H1 (cell line): ENCODE results near the gene TBC1D22A. TPM values are rescaled to one million over a fixed set of nuclear protein-coding genes. Genes with fewer than 3 reads are reported as not detected.

Experiments used
- CTCF ChIA-PET: fragments of 300-600 bp; sonication (Branson Sonifier 250); formaldehyde crosslinking; loops from one replicate; lab custom pipeline; 2021; ENCODE audit not compliant: partially characterized antibody; lab: Charles Lee
- POLR2A ChIA-PET: fragments of 300-600 bp; sonication (Branson Sonifier 250); formaldehyde crosslinking; loops from one replicate; lab custom pipeline; 2021; ENCODE audit warnings: inconsistent platforms; ENCODE audit not compliant: partially characterized antibody; lab: Charles Lee
- DNase-seq, 2 experiments: peaks; one replicate each; pipeline versions ENCODE4 v3.0.0 to v3.0.0-alpha.2; 2010 to 2022; ENCODE audit warnings: low spot score in 2 of 2, low read depth in 1 of 2, mixed read lengths in 1 of 2
- FAIRE-seq: peaks from 2 replicates; lab custom pipeline; 2011; peaks lifted over from hg19 to GRCh38; lab: Jason Lieb, UNC
- H2AFZ ChIP-seq: 2 replicates; pipeline ENCODE4 v1.8.1; 2012; ENCODE audit warnings: low read length, inconsistent platforms
- H2AK5ac ChIP-seq: 2 replicates; pipeline ENCODE4 v1.6.1; 2013; ENCODE audit warnings: low read depth, low read length
- H2BK120ac ChIP-seq: replicated peaks from 2 replicates; pipeline ENCODE3; 2013; ENCODE audit warnings: low read depth, low read length, inconsistent platforms
- H2BK12ac ChIP-seq: 2 replicates; pipeline ENCODE4 v1.6.1; 2013; ENCODE audit warnings: low read depth, low read length
- H2BK15ac ChIP-seq: 2 replicates; pipeline ENCODE4 v1.6.1; 2013; ENCODE audit warnings: low read length
- H2BK20ac ChIP-seq: 2 replicates; pipeline ENCODE4 v1.6.1; 2013; ENCODE audit warnings: low read length
- H2BK5ac ChIP-seq: 2 replicates; pipeline ENCODE4 v1.6.1; 2013; ENCODE audit warnings: low read depth, low read length
- H3K14ac ChIP-seq: 2 replicates; pipeline ENCODE4 v1.6.1; 2013; ENCODE audit warnings: inconsistent platforms; ENCODE audit not compliant: insufficient read length
- H3K18ac ChIP-seq: 2 replicates; pipeline ENCODE4 v1.6.1; 2013; ENCODE audit warnings: low read length; ENCODE audit errors: extremely low read depth
- H3K23ac ChIP-seq: 2 replicates; pipeline ENCODE4 v1.6.1; 2013; ENCODE audit warnings: inconsistent platforms; ENCODE audit not compliant: insufficient read length
- H3K23me2 ChIP-seq: 2 replicates; pipeline ENCODE4 v1.6.1; 2013; ENCODE audit warnings: low read depth, low read length
- H3K27ac ChIP-seq: 2 replicates; pipeline ENCODE4 v1.6.1; 2011; ENCODE audit warnings: low read depth, low read length, inconsistent platforms
- H3K27me3 ChIP-seq, 4 experiments: replicated peaks in 1 of 4; 1 replicate in 1 of 4; 2 replicates in 3 of 4; pipeline versions ENCODE4 v1.6.1 to v1.8.1; 2011 to 2013; ENCODE audit warnings: low read length in 3 of 4, mild to moderate bottlenecking in 3 of 4, inconsistent platforms in 2 of 4, mixed read lengths in 2 of 4, moderate library complexity in 1 of 4; ENCODE audit not compliant: control insufficient read depth in 3 of 4, insufficient read depth in 3 of 4; ENCODE audit errors: extremely low read depth in 1 of 4
- H3K36me3 ChIP-seq, 4 experiments: 2 replicates each; pipeline versions ENCODE4 v1.6.1 to v1.8.1; 2011 to 2013; ENCODE audit warnings: mild to moderate bottlenecking in 4 of 4, low read length in 3 of 4, moderate library complexity in 2 of 4, control low read depth in 1 of 4, inconsistent platforms in 1 of 4; ENCODE audit not compliant: insufficient read depth in 4 of 4, control insufficient read depth in 2 of 4
- H3K4ac ChIP-seq: replicated peaks from 2 replicates; pipeline ENCODE3; 2013; ENCODE audit warnings: low read length, low read depth, mixed read lengths, inconsistent platforms; ENCODE audit not compliant: insufficient read length
- H3K4me1 ChIP-seq, 4 experiments: replicated peaks in 1 of 4; 1 replicate in 1 of 4; 2 replicates in 3 of 4; pipeline versions ENCODE4 v1.6.1 to v1.8.1; 2011 to 2013; ENCODE audit warnings: low read length in 3 of 4, inconsistent platforms in 2 of 4, mixed read lengths in 1 of 4; ENCODE audit not compliant: insufficient read depth in 4 of 4, control insufficient read depth in 3 of 4
- H3K4me2 ChIP-seq, 2 experiments: 2 replicates each; pipeline versions ENCODE4 v1.6.1 to v1.8.1; 2011 to 2013; ENCODE audit warnings: low read depth in 2 of 2, low read length in 2 of 2, control low read depth in 1 of 2, inconsistent platforms in 1 of 2, mild to moderate bottlenecking in 1 of 2; ENCODE audit not compliant: insufficient read depth in 1 of 2
- H3K4me3 ChIP-seq, 4 experiments: fragments of 200-600, 300-600 bp in 1 of 4; sonication (generic), shearing (Covaris generic), sonication (Bioruptor Twin) in 1 of 4; 2 replicates each; pipeline versions ENCODE4 v1.5.1 to v1.8.1; 2011 to 2016; ENCODE audit warnings: low read length in 4 of 4, low read depth in 3 of 4, control low read depth in 2 of 4, inconsistent platforms in 2 of 4, mild to moderate bottlenecking in 2 of 4, mixed read lengths in 1 of 4, moderate library complexity in 1 of 4; ENCODE audit not compliant: insufficient read depth in 2 of 4; ENCODE audit errors: extremely low read depth in 1 of 4
- H3K56ac ChIP-seq: replicated peaks from 2 replicates; pipeline ENCODE3; 2013; ENCODE audit warnings: low read depth, mild to moderate bottlenecking, mixed read lengths, low read length, inconsistent platforms; ENCODE audit not compliant: insufficient read length
- H3K79me1 ChIP-seq: 2 replicates; pipeline ENCODE4 v1.6.1; 2013; ENCODE audit warnings: low read depth, low read length, control low read depth
- H3K79me2 ChIP-seq, 2 experiments: 2 replicates each; pipeline versions ENCODE4 v1.6.1 to v1.8.1; 2012 to 2013; ENCODE audit warnings: low read length in 2 of 2, mild to moderate bottlenecking in 2 of 2, inconsistent platforms in 1 of 2; ENCODE audit not compliant: insufficient read depth in 2 of 2, control insufficient read depth in 1 of 2
- H3K9ac ChIP-seq, 4 experiments: replicated peaks in 1 of 4; 1 replicate in 1 of 4; 2 replicates in 3 of 4; pipeline versions ENCODE4 v1.6.1 to v1.8.1; 2011 to 2013; ENCODE audit warnings: low read depth in 3 of 4, low read length in 3 of 4, control low read depth in 2 of 4, mild to moderate bottlenecking in 2 of 4, moderate library complexity in 2 of 4, inconsistent platforms in 1 of 4; ENCODE audit errors: extremely low read depth in 1 of 4
- H3K9me3 ChIP-seq, 2 experiments: 2 replicates each; pipeline versions ENCODE4 v1.6.1 to v1.8.1; 2012 to 2013; ENCODE audit warnings: mild to moderate bottlenecking in 2 of 2, moderate library complexity in 2 of 2, control low read depth in 1 of 2, inconsistent platforms in 1 of 2, low read depth in 1 of 2, low read length in 1 of 2, mixed read lengths in 1 of 2; ENCODE audit not compliant: insufficient read depth in 2 of 2
- H4K20me1 ChIP-seq, 2 experiments: replicated peaks in 1 of 2; 2 replicates each; pipeline versions ENCODE3 to v1.8.1; 2011 to 2013; ENCODE audit warnings: inconsistent platforms in 2 of 2, low read length in 2 of 2, mild to moderate bottlenecking in 1 of 2; ENCODE audit not compliant: insufficient read depth in 2 of 2, control insufficient read depth in 1 of 2
- H4K5ac ChIP-seq: 2 replicates; pipeline ENCODE4 v1.6.1; 2013; ENCODE audit warnings: low read length, low read depth, mixed read lengths, inconsistent platforms; ENCODE audit not compliant: insufficient read length
- H4K8ac ChIP-seq: 2 replicates; pipeline ENCODE4 v1.8.0; 2013; ENCODE audit warnings: mild to moderate bottlenecking, moderate library complexity, low read length, inconsistent platforms; ENCODE audit not compliant: insufficient read depth; ENCODE audit errors: extremely low read depth
- H4K91ac ChIP-seq: replicated peaks from 2 replicates; pipeline ENCODE3; 2013; ENCODE audit warnings: low read length, mixed read lengths, inconsistent platforms; ENCODE audit not compliant: insufficient read length
- ASH2L ChIP-seq: fragments of 200-600, 300-600 bp; sonication (generic); IDR thresholded peaks from one replicate; pipeline ENCODE4 v1.7.1; 2017; ENCODE audit warnings: low read length
- EGR1 ChIP-seq: IDR thresholded peaks from 2 replicates; pipeline ENCODE4 v1.6.1; 2011; ENCODE audit warnings: low read depth, low read length, borderline replicate concordance
- JUN ChIP-seq: IDR thresholded peaks from 2 replicates; pipeline ENCODE4 v1.6.1; 2011; ENCODE audit warnings: low read depth, mild to moderate bottlenecking, improper control_type of control experiment, low read length
- KDM5A ChIP-seq: fragments of 200-600 bp; IDR thresholded peaks from 2 replicates; pipeline ENCODE4 v1.7.1; 2012; ENCODE audit warnings: mild to moderate bottlenecking, low read length, inconsistent platforms, mixed read lengths
- POLR2A ChIP-seq, 2 experiments: IDR thresholded peaks; 1 replicate in 1 of 2; 2 replicates in 1 of 2; pipeline ENCODE4 v1.6.1; 2011; ENCODE audit warnings: low read depth in 2 of 2, low read length in 2 of 2, mild to moderate bottlenecking in 2 of 2; ENCODE audit errors: control extremely low read depth in 1 of 2
- RXRA ChIP-seq: IDR thresholded peaks from 2 replicates; pipeline ENCODE4 v1.6.1; 2011; ENCODE audit warnings: low read depth, mild to moderate bottlenecking, low read length, moderate library complexity; ENCODE audit not compliant: insufficient read depth
- SIN3A ChIP-seq, 2 experiments: IDR thresholded peaks in 1 of 2; conservative IDR thresholded peaks in 1 of 2; 2 replicates each; pipeline ENCODE4 v1.6.1; 2011 to 2012; ENCODE audit warnings: low read length in 2 of 2, improper control_type of control experiment in 1 of 2, low read depth in 1 of 2, mild to moderate bottlenecking in 1 of 2
- SP2 ChIP-seq: IDR thresholded peaks from 2 replicates; pipeline ENCODE4 v1.6.1; 2012; ENCODE audit warnings: mild to moderate bottlenecking, low read length, inconsistent platforms
- SUZ12 ChIP-seq: fragments of 200-600 bp; sonication (generic); IDR thresholded peaks from 2 replicates; pipeline ENCODE4 v1.6.1; 2012; ENCODE audit warnings: mild to moderate bottlenecking, inconsistent platforms, low read length, moderate library complexity, mixed read lengths
- WGBS, 2 experiments: shearing (Covaris generic) in 1 of 2; methylation state at CpG; one replicate each; pipeline versions ENCODE4 v1.1.6 to v1.1.7; 2013 to 2015; ENCODE audit warnings: low lambda C conversion rate in 2 of 2, mixed read lengths in 2 of 2, inconsistent platforms in 1 of 2, low coverage in 1 of 2, missing lambda C conversion rate in 1 of 2; ENCODE audit not compliant: insufficient replicate concordance in 2 of 2, insufficient coverage in 1 of 2, insufficient read length in 1 of 2; ENCODE audit errors: extremely low coverage in 1 of 2, missing lambda C conversion rate in 1 of 2; 5-methylcytosine and 5-hydroxymethylcytosine counted together
- polyA plus RNA-seq, 7 experiments: library from polyadenylated mRNA; depleted of rRNA in 3 of 7; stranded (reverse) in 5 of 7; unstranded in 2 of 7; fragments of >200 nt in 5 of 7; fragments of 200-250 nt in 2 of 7; gene quantifications; 1 replicate in 5 of 7; 2 replicates in 1 of 7; 4 replicates in 1 of 7; pipeline versions ENCODE4 v1.2.1 to v1.2.3, GENCODE V29; 2011 to 2013; ENCODE audit warnings: missing spikeins in 2 of 7, mixed read lengths in 2 of 7
- total RNA-seq: library from RNA; stranded (reverse); fragmentation: NEBNext Ultra II Directional; extraction: Animal tissue kit (Norgen Biotek cat#: 25700); gene quantifications from 2 replicates; pipeline ENCODE4 v1.2.1, GENCODE V29; 2021
- TF ChIP-seq, protein P1 (sequence below), 3 experiments: IDR thresholded peaks; 1 replicate in 2 of 3; 2 replicates in 1 of 3; pipeline versions ENCODE4 v1.5.1 to v1.6.1; 2011; ENCODE audit warnings: low read length in 3 of 3, mild to moderate bottlenecking in 3 of 3, inconsistent platforms in 2 of 3, low read depth in 1 of 3, moderate library complexity in 1 of 3; ENCODE audit not compliant: insufficient read depth in 1 of 3; ENCODE audit errors: control extremely low read depth in 1 of 3

TBC1D22A gene
- total and polyA plus RNA-seq, 2 of the 8 experiments (the other 6 are each of a cell fraction or from before 2014, with no cell fraction given) = 11.9 to 18.4 TPM

DNA sequence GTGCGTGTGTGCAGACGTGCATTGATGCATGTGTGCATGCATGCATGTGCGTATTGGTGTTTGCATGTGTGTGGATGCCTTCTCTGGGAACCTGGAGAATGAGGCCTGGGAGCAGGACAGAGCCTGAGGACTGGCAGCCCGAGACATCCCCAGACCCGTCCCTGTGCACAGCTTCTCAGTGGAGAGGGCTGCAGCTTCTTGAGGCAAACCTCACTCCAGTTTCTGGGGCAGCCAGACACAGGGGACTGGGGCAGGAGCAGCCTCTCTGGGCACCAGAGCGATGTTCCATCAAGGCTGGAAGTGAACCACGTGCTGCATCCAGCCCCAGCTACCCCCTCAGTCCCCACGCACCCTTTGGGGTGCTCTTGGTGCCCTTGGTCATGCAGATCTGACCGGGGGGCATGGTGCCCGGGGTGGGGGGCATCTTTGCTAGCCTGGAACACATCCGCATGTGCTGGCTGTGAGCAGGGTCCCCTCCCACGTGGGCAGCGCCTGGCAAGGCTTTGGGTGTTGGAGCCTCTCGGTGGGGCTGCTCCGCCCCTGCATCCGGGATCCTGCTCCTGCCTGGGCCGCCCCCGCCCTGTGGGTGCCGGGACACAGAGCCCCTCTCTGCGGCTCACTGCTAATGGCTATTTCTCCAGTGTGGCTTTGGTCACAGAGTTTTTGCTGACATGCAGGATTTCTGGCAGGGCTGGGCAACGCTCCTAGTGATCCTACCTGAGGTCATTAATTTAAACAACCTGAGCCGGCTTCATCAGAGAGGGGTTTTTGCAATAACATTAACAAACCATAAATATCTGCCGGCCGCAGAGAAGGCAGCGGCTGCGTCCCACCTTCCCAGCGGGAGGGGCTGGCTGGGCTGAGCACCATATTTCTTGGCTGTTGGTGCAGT lies 434.7 kb downstream of the TBC1D22A start:
- no peaks in the 10 kb centered on the region for H3K27me3 ChIP-seq
- no peak overlapping the region for H3K23ac ChIP-seq
- no peak overlapping the region for H4K91ac ChIP-seq
- no peak overlapping the region for H3K4me2 ChIP-seq
- no peak overlapping the region for H3K56ac ChIP-seq
- ChIA-PET POLR2A (no interaction called here), CTCF (interaction anchor here (0.6 kb wide), 1 partner anchor 101 kb away, joined by 4 read pairs; no protein-coding TSS in a partner anchor)
- H4K5ac ChIP-seq = no peak overlapping the region
- no peak overlapping the region for H2BK120ac ChIP-seq
- DNase-seq (no peak), FAIRE-seq (no peak)
- H2AK5ac ChIP-seq = no peak overlapping the region
- no peaks in the 10 kb centered on the region; a peak in 1 of 8 replicates for H3K36me3 ChIP-seq
- H2AFZ ChIP-seq = no peak overlapping the region
- H3K9me3 ChIP-seq = peaks cover 51 to 97% of the 10 kb centered on the region in 2 experiments
- no peak overlapping the region for H4K8ac ChIP-seq
- no peaks in the 10 kb centered on the region for H3K79me1 ChIP-seq
- no peak overlapping the region for H2BK12ac ChIP-seq
- no peaks in the 10 kb centered on the region for H4K20me1 ChIP-seq
- H3K18ac ChIP-seq = no peak overlapping the region
- no peak overlapping the region for H3K14ac ChIP-seq
- no peak overlapping the region for H3K27ac ChIP-seq
- H3K79me2 ChIP-seq = no peaks in the 10 kb centered on the region
- WGBS, 2 experiments = 88% methylated on average over 26 of the region's 27 CpGs; no CpG with 5 or more reads in 1 of the 2 experiments
- no peak overlapping the region for H2BK20ac ChIP-seq
- H3K4ac ChIP-seq = no peak overlapping the region
- no peak overlapping the region for H2BK5ac ChIP-seq
- no peaks in the 10 kb centered on the region for H3K23me2 ChIP-seq
- no peak overlapping the region for H2BK15ac ChIP-seq
- no peak overlapping the region for H3K9ac ChIP-seq
- no peaks in the 10 kb centered on the region for H3K4me1 ChIP-seq
- no peak overlapping the region for H3K4me3 ChIP-seq
- no peak for TF ChIP-seq KDM5A
- TF ChIP-seq ASH2L = no peak
- no peak for TF ChIP-seq SIN3A (conservative IDR thresholded peaks at IDR 0.05 in 1 of 2, IDR thresholded peaks at IDR 0.05 in 1 of 2; ENCODE audit: low read depth in 1 of 2, low read length in 2 of 2)
- TF ChIP-seq JUN = no peak
- TF ChIP-seq RXRA = no peak
- no peak for TF ChIP-seq POLR2A (IDR thresholded peaks at IDR 0.05; ENCODE audit: control extremely low read depth in 1 of 2, low read depth in 2 of 2, low read length in 2 of 2)
- no peak for TF ChIP-seq SUZ12
- TF ChIP-seq, protein P1, sequence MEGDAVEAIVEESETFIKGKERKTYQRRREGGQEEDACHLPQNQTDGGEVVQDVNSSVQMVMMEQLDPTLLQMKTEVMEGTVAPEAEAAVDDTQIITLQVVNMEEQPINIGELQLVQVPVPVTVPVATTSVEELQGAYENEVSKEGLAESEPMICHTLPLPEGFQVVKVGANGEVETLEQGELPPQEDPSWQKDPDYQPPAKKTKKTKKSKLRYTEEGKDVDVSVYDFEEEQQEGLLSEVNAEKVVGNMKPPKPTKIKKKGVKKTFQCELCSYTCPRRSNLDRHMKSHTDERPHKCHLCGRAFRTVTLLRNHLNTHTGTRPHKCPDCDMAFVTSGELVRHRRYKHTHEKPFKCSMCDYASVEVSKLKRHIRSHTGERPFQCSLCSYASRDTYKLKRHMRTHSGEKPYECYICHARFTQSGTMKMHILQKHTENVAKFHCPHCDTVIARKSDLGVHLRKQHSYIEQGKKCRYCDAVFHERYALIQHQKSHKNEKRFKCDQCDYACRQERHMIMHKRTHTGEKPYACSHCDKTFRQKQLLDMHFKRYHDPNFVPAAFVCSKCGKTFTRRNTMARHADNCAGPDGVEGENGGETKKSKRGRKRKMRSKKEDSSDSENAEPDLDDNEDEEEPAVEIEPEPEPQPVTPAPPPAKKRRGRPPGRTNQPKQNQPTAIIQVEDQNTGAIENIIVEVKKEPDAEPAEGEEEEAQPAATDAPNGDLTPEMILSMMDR (IDR thresholded peaks at IDR 0.05; ENCODE audit: control extremely low read depth in 1 of 3, insufficient read depth in 1 of 3, low read depth in 1 of 3, low read length in 3 of 3) = no peak
- TF ChIP-seq EGR1 = no peak
- TF ChIP-seq SP2 = no peak
